Choroid plexus epithelial cell (primary cell): Measurements from ENCODE around the gene ATG7.
"Not testable (repeated sequence)": the region's sequence is repeated elsewhere in the genome, so short reads cannot be mapped to it uniquely, and the experiment has no call there.

ENCODE experiments used
- DNase-seq: peaks from one replicate; pipeline ENCODE4 v3.0.0-alpha.2; 2010; ENCODE audit warnings: low read depth
- H3K4me3 ChIP-seq: 2 replicates; pipeline ENCODE4 v1.5.1; 2011; ENCODE audit warnings: low read depth, mild to moderate bottlenecking, control low read depth, low read length, moderate library complexity
- TF ChIP-seq, protein P1 (sequence below): conservative IDR thresholded peaks from 2 replicates; pipeline ENCODE4 v1.5.1; 2011; ENCODE audit warnings: low read depth, mild to moderate bottlenecking, control low read depth, inconsistent platforms, low read length, moderate library complexity

ATG7 gene

DNA sequence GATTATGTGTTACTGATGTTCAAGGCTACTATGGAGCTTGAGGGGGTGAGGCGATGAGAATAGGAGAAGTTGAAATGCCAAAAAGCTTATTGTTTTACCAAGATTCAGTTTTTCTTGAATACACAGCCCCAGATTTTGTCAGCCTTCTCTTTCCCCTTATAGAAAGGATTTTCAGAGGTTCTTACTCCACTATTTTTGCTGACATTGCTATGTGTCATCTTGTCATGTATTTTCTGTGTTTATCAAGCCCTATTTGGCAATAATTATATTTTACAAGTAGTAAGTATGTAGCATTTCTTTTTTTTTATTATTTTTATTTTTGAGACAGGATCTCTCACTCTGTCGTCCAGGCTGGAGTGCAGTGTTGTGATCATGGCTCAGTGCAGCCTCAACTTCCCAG lies 133.1 kb downstream of the ATG7 start:
- H3K4me3 ChIP-seq, result no peak overlapping the region
- TF ChIP-seq, protein P1, sequence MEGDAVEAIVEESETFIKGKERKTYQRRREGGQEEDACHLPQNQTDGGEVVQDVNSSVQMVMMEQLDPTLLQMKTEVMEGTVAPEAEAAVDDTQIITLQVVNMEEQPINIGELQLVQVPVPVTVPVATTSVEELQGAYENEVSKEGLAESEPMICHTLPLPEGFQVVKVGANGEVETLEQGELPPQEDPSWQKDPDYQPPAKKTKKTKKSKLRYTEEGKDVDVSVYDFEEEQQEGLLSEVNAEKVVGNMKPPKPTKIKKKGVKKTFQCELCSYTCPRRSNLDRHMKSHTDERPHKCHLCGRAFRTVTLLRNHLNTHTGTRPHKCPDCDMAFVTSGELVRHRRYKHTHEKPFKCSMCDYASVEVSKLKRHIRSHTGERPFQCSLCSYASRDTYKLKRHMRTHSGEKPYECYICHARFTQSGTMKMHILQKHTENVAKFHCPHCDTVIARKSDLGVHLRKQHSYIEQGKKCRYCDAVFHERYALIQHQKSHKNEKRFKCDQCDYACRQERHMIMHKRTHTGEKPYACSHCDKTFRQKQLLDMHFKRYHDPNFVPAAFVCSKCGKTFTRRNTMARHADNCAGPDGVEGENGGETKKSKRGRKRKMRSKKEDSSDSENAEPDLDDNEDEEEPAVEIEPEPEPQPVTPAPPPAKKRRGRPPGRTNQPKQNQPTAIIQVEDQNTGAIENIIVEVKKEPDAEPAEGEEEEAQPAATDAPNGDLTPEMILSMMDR, result no peak
- no peak for DNase-seq

DNA sequence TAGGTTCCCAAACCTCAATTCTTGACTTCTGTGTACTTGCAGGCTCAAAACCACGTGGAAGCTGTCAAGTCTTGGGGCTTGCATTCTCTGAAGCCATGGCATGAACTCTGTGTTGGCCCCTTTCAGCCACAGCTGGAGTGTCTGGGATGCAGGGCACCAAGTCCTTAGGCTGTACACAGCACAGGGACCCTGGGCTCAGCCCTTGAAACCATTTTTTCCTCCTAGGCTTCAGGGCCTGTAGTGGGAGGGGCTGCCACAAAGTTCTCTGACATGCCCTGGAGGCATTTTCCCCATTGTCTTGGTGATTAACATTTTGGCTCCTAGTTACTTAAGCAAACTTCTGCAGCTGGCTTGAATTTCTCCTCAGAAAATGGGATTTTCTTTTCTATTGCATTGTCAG lies 135.4 kb downstream of the ATG7 start:
- TF ChIP-seq, protein P1, result no peak
- DNase-seq, result no peak
- H3K4me3 ChIP-seq, result no peak overlapping the region

DNA sequence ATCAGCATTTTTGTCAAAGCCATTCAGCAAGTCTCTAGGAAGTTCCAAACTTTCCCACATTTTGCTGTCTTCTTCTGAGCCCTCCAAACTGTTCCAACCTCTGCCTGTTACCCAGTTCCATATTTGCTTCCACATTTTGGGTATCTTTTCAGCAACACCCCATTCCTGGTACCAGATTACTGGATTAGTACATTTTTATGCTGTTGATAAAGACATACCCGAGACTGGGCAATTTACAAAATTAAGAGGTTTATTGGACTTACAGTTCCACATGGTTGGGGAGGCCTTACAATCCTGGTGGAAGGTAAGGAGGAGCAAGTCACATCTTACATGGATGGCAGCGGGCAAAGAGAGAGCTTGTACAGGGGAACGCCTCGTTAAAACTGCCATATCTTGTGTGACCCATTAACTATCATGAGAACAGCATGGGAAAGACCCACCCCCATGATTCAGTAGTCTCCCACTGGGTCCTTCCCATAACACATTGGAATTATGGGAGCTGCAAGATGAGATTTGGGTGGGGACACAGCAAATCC lies 136.2 kb downstream of the ATG7 start:
- not testable (repeated sequence) for DNase-seq, H3K4me3 ChIP-seq

DNA sequence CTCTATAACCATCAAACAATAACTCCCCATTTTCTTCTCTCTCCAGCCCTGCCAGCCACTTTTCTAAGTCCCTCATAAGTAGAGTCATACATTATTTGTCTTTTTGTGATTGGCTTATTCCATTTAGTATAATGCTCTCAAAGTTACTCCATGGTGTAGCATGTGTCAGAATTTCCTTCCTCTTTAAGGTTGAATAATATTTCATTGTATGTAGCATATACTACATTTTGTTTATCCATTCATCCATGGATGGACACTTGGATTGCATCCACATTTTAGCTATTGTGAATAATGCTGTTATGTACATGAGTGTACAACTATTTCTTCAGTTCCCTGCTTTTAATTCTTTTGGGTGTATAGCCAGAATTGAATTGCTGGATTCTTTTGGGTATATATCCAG lies 138.4 kb downstream of the ATG7 start:
- TF ChIP-seq, protein P1, result no peak

DNA sequence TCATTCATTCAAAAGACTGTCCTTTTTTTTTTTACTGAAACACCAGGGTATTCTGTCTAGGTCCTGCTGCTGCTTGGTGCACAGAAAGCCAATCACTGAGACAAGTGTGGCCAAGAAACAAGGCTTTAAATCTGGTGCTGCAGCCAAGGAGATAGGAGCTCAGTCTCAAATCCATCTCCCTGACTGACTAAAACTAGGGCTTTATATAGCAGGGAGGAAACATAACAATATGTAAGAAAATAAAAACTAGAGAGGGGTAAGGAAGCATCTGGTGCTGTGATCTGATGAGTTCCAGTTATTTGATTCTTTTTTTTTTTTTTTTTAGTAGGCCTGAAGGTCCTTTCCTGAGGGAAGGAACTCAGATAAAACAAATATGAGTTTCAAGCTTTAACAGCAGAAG lies 139.8 kb downstream of the ATG7 start:
- DNase-seq, result no peak
- TF ChIP-seq, protein P1, result no peak
- H3K4me3 ChIP-seq, result no peak overlapping the region

More for the DNA sequence above, 138.4 kb downstream of the ATG7 start:
- no peak overlapping the region for H3K4me3 ChIP-seq
- no peak for DNase-seq

DNA sequence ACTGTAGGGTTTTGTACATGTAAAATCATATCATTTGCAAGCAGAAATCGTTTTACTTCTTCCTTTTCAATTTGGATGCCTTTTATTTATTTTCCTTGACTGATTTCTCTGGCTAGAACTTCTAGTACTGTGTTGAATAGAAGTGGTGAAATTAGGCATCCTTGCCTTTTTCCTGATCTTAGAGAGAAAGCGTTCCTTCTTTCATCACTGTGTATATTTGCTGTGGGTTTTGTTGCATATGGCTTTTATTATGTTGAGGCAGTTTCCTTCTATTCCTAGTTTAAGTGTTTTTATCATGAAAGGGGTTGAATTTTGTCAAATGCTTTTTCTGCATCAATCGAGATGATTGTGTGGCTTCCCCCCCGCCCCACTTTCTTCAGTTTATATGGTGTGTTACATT lies 140.9 kb downstream of the ATG7 start:
- no peak overlapping the region for H3K4me3 ChIP-seq
- TF ChIP-seq, protein P1, result no peak
- no peak for DNase-seq

DNA sequence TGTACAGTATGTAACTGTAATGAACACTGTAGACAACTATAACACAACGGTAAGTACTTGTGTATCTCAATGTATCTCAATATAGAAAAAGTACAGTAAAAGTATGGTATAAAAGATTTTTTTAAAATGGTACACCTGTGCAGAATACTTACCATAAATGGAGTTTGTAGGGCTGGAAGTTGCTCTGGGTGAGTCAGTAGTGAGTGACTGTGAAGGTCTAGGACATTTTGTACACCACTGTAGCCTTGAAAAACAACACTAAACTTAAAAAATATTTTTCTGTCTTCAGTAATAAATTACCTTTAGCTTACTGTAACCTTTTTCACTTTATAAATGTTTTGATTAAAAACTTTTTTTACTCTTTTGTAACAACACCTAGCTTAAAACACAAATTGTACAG lies 142.9 kb downstream of the ATG7 start:
- peak; percentile 67 for DNase-seq

More for the DNA sequence above, 142.9 kb downstream of the ATG7 start:
- H3K4me3 ChIP-seq, result no peak overlapping the region
- TF ChIP-seq, protein P1, result no peak
